GM08714 (cell line): ENCODE results near the gene TSPAN16.
"Not testable (repeated sequence)": the region's sequence is repeated elsewhere in the genome, so short reads cannot be mapped to it uniquely, and the experiment has no call there.

Experiments used
- H3K4me3 ChIP-seq: fragments of 200-500 bp; sonication (Bioruptor generic); 2 replicates; pipeline ENCODE4 v1.5.1; 2014; ENCODE audit warnings: mild to moderate bottlenecking, low read length, inconsistent platforms
- ZNF274 ChIP-seq: IDR thresholded peaks from 2 replicates; pipeline ENCODE4 v1.6.1; 2012; ENCODE audit warnings: mild to moderate bottlenecking, low read depth, low read length

Gene TSPAN16

GRCh38 chr19:11286312-11286974 is 9.5 kb upstream of the TSPAN16 start:
- no peak overlapping the region for H3K4me3 ChIP-seq
- TF ChIP-seq ZNF274: no peak

GRCh38 chr19:11288349-11288748 is 7.6 kb upstream of the TSPAN16 start:
- no peak for TF ChIP-seq ZNF274
- no peak overlapping the region for H3K4me3 ChIP-seq

GRCh38 chr19:11290256-11290655 is 5.7 kb upstream of the TSPAN16 start:
- H3K4me3 ChIP-seq: no peak overlapping the region
- no peak for TF ChIP-seq ZNF274

DNA sequence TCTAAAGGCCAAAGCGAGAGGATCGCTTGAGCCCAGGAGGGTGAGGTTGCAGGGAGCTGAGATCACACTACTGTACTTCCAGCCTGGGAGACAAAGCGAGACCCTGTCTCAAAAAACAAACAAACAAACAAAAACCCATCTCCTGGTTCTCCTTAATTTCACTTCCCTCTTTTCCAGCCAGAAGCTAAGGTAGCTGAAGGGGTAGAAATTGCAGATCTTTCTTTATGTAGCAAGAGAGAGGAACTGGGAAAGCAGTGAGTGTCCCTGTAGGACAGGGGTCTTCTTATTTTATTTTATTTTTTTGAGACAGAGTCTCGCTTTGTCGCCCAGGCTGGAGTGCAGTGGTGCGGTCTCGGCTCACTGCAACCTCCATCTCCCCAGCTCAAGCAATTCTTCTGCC is 4.5 kb upstream of the TSPAN16 start:
- no peak for TF ChIP-seq ZNF274
- H3K4me3 ChIP-seq: no peak overlapping the region

DNA sequence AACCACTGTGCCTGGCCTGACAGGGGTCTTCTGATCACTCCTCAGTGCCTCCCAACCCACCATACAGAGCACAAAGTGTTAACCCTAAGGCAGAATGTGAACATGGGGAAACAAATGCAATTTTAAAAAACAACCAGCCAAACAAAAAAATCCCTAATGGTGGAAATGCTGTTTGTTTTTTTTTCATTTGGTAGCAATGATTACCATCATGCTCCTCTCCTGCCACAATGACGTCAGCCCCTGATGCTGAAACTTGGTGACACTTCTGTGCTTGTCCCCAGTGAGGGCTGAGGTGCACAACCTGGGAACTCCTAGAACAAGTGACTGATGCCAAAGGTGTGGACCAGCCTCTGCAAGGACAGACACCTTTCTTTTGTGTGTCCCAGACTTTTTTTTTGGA is 4.0 kb upstream of the TSPAN16 start:
- no peak for TF ChIP-seq ZNF274
- no peak overlapping the region for H3K4me3 ChIP-seq

DNA sequence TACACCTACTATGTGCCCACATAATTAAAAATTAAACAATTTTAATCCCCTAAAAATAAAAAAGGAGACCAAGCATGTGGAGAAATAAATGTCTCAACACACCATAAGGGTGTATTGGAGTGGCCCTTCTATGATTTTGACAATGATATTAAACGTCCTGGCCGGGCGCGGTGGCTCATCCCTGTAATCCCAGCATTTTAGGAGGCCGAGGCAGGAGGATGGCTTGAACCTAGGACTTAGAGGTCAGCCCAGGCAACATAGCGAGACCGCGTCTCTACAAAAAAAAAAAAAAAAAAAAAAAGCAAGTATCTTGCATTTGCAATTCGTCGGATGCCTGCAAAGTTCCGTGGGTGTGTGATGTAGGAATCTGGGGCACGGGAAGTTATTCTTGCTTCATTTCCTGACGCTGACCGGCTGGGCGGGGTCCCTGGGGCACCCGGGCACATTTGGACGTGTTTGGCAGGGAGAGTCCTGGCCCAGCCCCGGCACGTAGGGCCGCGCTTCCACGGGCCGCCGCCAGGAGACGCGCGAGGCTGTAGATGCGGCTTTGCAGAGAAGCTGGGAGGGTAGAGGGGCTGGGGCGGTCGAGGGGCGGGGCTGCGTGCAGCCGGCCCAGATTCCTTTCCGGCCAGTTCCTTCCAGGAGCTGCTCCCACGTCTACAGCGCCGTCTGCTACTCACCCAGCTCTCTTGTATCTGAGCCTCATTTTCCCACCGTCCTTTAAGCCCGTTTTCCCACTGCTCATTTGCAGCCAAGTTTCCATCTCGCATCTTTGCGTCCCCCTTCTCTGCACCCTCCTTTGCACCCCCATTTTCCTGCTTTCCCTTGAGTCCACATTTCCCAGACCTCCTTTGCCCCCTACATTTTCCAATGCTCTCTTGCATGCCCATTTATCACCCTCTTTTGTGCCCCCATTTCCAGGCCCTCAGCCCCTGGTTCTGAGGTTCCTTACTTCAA is 2.2 kb upstream of the TSPAN16 start:
- H3K4me3 ChIP-seq: no peak overlapping the region
- no peak for TF ChIP-seq ZNF274

DNA sequence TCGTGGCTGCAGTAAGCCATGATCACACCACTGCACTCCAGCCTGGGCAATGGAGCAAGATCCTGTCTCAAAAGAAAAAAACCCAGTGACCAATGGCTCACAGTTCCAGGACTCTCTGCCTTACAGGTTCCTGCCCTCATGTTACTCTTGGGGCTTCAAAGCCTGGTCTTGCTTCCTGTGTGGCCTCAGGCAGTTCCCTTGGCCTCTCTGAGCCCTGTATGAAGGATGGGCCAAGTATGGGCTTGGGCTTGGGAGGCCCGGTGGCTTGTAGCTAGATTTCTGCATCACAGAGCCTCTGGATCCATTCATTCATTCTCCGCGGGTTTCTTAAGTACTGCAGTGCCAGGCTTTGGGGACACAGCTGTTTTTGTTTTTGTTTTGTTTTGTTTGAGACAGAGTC is 780 bp upstream of the TSPAN16 start:
- H3K4me3 ChIP-seq: no peak overlapping the region

GRCh38 chr19:11296264-11296663 is 304 bp downstream of the TSPAN16 start:
- TF ChIP-seq ZNF274: no peak
- H3K4me3 ChIP-seq: no peak overlapping the region

More for the DNA sequence above, 780 bp upstream of the TSPAN16 start:
- TF ChIP-seq ZNF274: no peak

DNA sequence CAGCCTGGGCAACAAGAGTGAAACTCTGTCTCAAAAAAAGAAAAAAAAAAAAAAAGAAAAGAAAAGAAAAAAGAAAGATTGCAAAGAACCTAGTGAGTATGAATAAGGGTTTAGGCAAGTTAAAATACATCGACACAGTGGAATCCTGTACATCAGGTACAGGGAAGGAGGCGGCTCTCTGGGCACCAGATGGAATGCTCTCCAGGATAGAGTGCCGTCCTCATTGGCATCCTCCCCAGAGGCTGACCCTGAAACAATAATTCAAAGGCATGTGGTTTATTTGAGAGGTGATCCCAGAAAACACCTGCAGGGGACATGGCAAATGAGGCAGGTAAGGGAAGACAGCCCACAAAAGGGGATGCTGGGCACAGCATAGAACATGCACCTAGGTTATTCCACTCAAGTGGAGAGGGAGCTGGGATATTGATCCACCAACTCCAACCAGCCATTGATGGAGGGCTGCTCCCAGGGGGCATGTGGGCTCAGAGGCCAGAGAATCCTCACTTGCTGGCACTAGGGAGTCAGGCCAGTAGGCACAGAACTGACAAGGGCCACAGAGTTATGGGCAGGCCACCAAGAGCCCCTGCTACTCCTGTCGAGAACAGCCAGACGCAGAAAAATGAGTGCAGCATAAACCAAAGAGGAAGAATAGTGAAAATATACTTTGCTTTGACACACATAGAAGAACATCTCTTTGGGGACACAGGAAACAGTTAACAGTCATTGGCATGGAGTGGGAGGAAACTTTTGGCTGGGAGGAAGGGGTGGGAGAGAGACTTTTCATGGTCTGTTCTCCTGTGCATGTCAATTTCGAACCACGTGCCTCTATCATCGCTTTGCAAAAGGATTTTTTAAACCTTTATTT is 4.2 kb downstream of the TSPAN16 start:
- no peak for TF ChIP-seq ZNF274
- H3K4me3 ChIP-seq: no peak overlapping the region

DNA sequence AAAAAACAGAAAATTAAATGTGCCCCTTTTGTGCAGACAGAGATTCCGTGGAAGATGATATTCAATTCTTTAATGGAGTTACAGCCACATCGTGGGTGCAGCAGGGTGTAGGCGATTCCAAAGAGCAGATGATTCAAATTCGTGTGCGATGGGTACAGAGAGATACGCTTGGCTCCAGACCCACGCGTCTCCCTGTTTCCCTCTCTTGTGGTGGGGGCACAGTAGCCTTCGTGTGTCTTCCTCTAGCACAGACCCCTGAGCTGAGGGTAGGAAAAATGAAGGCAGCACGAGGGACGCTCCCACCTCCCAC is 4.8 kb downstream of the TSPAN16 start:
- no peak for TF ChIP-seq ZNF274
- H3K4me3 ChIP-seq: no peak overlapping the region

DNA sequence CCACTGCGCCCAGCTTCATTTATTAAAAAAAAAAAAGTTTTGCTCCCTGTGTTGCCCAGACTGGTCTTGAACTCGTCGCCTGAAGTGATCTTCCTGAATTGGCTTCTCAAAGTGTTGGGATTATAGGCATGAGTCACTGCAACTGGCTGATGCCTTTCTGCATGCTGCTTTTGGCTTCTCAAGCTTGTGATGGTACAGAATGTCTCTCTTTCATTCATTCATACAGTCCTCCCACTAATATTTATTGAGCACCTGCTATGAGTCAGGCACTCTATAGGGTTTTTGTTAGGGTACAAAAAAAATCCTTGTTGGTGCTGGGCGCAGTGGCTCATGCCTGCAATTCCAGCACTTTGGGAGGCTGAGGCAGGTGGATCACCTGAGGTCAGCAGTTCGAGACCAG is 9.0 kb downstream of the TSPAN16 start:
- H3K4me3 ChIP-seq: no peak overlapping the region

GRCh38 chr19:11306337-11306736 is 10.4 kb downstream of the TSPAN16 start:
- no peak overlapping the region for H3K4me3 ChIP-seq
- no peak for TF ChIP-seq ZNF274

More for the DNA sequence above, 9.0 kb downstream of the TSPAN16 start:
- no peak for TF ChIP-seq ZNF274

GRCh38 chr19:11320278-11320995 is 24.5 kb downstream of the TSPAN16 start:
- H3K4me3 ChIP-seq: not testable (repeated sequence)

DNA sequence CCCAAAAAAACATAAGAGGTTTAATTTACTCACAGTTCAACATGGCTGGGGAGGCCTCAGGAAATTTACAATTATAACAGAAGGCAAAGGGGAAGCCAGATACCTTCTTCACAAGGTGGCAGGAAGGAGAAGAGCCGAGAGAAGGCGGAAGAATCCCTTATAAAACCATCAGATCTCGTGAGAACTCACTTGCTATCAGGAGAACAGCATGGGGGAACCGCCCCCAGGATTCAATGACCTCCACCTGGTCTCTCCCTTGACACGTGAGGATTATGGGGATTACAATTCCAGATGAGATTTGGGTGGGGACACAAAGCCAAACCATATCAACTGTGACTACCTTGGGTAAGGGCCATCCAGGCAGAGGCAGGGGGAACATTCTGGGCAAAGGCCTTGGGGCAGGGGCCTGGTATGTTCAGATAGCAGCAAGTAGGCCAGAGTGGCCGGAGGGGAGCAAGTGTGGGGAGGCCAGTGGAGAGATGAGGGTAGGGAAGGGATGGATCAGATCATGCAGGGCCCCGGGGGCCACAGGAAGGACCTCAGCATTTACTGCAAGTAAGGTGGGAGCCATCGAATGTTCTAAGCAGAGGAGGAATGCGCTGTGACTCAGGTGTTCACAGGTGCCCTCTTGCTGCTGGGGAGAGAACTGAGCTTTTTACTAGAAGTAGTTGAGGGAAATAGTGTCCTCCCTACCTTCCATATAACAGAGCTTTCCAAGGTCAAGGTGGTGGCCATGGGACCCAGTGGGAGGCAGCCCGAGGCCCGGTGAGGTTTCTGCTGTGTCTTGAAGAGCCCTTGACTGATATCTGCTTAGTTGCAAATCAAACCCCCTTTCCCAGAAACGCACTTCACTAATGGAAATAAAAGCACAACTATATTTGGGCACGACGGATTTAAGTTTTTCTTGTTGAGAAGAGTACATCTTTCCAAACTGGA is 25.5 kb downstream of the TSPAN16 start:
- no peak for TF ChIP-seq ZNF274
- H3K4me3 ChIP-seq: no peak overlapping the region
